HuH-7.5 (cell line): ENCODE data around the gene NIPA2.
"Not testable (repeated sequence)": the region's sequence is repeated elsewhere in the genome, so short reads cannot be mapped to it uniquely, and the experiment has no call there.

Experiments
- DNase-seq: peaks from one replicate; pipeline ENCODE4 v3.0.0; 2011; ENCODE audit warnings: low spot score

The NIPA2 gene

GRCh38 chr15:22838292-22839042 is at the start of gene NIPA2:
NIPA2 (plus strand) TSS chr15:22838666; CDS start chr15:22851732, 13,066 bp downstream.
- peak; percentile 80 for DNase-seq

- no peak for DNase-seq
Measured at GRCh38 chr15:22794063-22794462, 44.4 kb upstream of the NIPA2 start.

GRCh38 chr15:22794621-22795167 is 43.8 kb upstream of the NIPA2 start:
- no peak for DNase-seq

GRCh38 chr15:22795206-22796063 is 43.0 kb upstream of the NIPA2 start:
- no peak for DNase-seq

- no peak for DNase-seq
Measured at GRCh38 chr15:22796079-22796478, 42.4 kb upstream of the NIPA2 start.

- DNase-seq = no peak
Measured at GRCh38 chr15:22799902-22800301, 38.6 kb upstream of the NIPA2 start.

- DNase-seq = not testable (repeated sequence)
Measured at GRCh38 chr15:22803006-22803405, 35.5 kb upstream of the NIPA2 start.

GRCh38 chr15:22806156-22806555 is 32.3 kb upstream of the NIPA2 start:
- DNase-seq = no peak

- DNase-seq = no peak
Measured at GRCh38 chr15:22806664-22807063, 31.8 kb upstream of the NIPA2 start.

GRCh38 chr15:22807831-22808230 is 30.6 kb upstream of the NIPA2 start:
- DNase-seq = not testable (repeated sequence)

GRCh38 chr15:22808240-22808639 is 30.2 kb upstream of the NIPA2 start:
- no peak for DNase-seq

GRCh38 chr15:22808761-22809280 is 29.6 kb upstream of the NIPA2 start:
- DNase-seq = no peak

GRCh38 chr15:22810033-22810852 is 28.2 kb upstream of the NIPA2 start:
- no peak for DNase-seq

GRCh38 chr15:22810853-22811338 is 27.6 kb upstream of the NIPA2 start:
- DNase-seq = no peak

- DNase-seq = peak; percentile 40
Measured at GRCh38 chr15:22811640-22812039, 26.8 kb upstream of the NIPA2 start.

GRCh38 chr15:22813844-22814243 is 24.6 kb upstream of the NIPA2 start:
- DNase-seq = no peak

GRCh38 chr15:22815766-22816165 is 22.7 kb upstream of the NIPA2 start:
- DNase-seq = no peak

- DNase-seq = no peak
Measured at GRCh38 chr15:22819651-22820050, 18.8 kb upstream of the NIPA2 start.

- no peak for DNase-seq
Measured at GRCh38 chr15:22823495-22824128, 14.9 kb upstream of the NIPA2 start.

GRCh38 chr15:22827125-22827524 is 11.3 kb upstream of the NIPA2 start:
- DNase-seq = no peak

GRCh38 chr15:22831473-22831872 is 7.0 kb upstream of the NIPA2 start:
- DNase-seq = no peak
